NCI-H446 (cell line): ENCODE results near the gene FRMPD4.
"Not testable (repeated sequence)": the region's sequence is repeated elsewhere in the genome, so short reads cannot be mapped to it uniquely, and the experiment has no call there.

ENCODE experiments used
- DNase-seq, 2 experiments: peaks; one replicate each; lab custom pipeline; 2025; lab: John Stamatoyannopoulos, UW

The FRMPD4 gene

DNA sequence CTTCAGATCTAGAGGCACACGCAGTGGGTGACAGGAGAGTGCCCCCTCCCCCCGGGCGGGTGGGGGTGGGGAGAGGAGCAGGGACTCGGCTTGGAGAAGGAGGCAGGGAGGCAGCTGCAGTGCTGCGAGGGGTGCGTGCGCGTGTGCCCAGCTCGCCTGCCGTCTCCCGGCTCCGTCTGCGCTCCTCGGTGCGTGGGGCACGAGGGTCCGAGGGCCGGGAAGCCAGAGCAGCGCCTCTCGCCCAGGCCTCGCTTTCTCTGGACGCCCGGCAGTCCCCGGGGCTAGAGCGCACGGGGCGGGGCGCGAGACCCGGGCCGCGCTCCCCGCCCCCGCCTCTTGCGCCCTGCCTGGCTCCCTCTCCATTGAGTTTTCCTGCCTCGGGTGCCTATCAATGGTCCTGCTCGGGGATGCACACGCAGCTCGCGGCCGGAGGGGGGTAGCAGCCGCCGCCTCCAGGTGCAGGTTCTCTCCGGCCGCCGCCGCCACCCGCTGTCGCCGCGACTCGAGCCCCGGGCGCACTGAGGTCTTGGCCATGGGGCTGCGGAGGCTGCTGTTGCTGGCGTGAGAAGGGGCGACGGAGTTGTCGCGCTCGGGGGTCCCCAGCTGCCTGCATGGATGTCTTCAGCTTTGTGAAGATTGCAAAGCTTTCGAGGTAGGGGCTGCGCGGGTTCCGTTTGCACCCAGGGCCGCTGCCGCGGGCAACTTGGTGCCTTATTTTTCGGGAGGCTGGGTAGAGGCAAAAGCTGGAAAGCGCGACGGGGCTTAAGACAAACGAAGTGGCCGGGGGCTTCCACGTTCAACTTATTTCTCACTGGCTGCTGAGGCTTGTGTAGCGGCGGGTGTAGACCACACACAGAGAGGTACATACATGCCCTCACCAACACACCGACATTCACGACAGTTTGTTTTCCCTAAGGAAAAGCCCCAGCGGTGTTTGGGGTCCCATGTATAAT is at the start of gene FRMPD4:
TSS of gene FRMPD4 (plus strand) at position 113 of the 953 bp plus-strand sequence. CDS start at position 612, 499 bp downstream.
- peak in 1 of 2 experiments; percentile 50 for DNase-seq

DNA sequence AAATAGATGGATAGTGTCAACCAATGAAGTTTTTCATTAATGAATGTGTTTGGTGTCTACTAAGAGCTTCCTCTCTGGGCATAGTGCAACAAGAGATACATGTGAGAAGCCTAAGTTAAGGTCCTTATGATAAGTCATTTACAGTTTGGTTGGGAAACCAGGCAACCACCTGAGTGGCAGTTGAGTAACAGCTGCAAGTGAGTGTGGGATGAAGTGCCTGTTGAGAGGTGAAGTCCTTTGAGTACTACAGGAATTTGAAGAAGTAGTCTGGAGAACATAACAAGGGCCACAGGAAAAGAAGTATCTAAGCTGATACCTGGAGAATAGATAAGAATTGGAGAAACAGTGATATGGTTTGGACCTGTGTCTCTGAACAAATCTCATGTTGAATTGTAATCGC is 48.5 kb upstream of the FRMPD4 start:
- DNase-seq = no peak

GRCh38 chrX:12113321-12113720 is 25.0 kb upstream of the FRMPD4 start:
- DNase-seq = no peak

DNA sequence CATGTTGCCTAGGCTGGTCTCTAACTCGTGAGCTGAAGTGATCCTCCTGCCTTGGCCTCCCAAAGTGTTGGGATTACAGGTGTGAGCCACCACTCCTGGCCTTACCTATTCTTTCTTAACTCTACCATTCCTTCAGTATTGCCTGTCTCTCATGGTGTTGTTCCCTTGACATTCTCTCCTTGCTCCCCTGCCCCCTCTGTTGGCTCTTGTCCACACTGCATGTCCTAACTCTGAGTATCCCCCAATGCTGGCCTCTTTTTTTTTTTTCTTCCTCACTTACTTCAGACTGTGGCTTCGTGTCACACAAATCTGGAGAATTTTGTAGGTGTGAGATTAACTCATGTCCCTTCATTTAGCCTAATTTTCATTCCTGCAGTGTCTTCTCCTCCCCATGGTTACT is 22.9 kb upstream of the FRMPD4 start:
- DNase-seq = no peak

DNA sequence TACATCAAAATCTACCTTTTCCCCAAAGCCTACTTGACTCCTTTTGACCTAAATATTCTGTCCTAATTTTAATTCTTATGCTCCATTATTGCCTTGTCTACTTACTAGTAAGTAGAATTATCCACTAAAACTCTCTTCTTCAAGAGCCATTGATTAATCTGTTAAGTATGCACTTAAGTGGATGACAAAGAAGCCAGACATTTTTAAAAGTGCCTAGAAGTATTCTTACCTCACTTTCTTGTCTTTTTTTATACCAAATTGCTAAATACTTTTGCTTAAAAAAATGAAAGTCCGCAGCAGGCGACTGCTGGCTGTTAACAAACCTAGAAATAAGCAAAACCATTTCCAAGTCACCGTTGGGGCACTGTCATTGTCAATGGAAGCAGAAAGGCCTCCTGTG is 20.1 kb upstream of the FRMPD4 start:
- DNase-seq = no peak

- no peak for DNase-seq
These were observed 10.3 kb upstream of the FRMPD4 start for GRCh38 chrX:12128017-12128416.

DNA sequence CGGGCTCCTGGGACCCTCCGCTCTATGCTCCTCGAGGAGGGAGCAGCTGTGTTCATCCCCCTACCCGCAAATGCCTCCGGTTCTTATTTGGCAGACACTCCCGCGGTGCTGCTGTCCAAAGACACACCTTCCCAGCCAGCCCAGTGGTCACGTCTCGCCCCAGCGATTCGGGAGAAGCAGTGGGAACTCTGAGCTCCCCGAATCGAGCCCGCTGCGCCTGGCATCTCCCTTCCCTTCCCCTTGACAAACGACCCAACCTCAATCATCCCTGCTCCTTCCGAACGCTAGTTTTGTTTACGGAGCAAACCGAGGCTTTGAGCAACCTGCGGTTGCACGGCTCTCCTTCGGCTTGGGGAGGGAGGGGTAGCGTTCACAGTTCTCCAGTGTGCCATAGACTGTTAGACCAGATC is 317 bp upstream of the FRMPD4 start:
- DNase-seq = no peak

DNA sequence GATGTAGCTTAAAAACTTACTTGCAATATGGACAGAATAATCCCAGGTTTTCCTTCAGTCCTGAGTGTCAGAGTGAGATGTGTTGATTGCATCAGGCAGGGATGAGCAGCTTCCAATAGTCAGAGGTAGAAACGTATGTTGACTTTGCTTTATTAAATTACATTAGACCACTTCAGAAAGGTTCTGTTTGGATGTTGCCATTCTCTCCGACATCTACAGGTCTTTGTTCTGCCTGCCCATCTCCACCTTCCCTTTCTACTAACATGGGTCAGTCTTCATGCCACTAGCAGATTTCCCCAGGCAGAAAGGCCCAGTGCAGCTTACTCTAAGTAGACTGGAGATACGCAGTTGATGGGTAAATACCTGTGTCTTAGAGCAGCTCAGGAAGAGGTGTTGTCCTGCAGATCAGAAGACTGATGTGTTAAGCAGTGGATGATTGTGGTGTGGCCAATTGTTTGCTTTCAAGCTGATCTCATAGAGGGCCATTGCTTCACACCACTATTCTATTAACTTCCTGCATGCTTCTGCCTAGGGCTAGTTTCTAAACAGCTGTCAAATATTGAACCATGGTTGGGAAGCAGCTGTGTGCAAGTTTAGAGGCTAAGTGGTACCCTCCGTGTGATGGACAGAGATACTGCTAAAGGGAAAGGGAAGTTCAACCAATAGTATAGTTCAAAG is 1.8 kb downstream of the FRMPD4 start:
- DNase-seq = no peak

DNA sequence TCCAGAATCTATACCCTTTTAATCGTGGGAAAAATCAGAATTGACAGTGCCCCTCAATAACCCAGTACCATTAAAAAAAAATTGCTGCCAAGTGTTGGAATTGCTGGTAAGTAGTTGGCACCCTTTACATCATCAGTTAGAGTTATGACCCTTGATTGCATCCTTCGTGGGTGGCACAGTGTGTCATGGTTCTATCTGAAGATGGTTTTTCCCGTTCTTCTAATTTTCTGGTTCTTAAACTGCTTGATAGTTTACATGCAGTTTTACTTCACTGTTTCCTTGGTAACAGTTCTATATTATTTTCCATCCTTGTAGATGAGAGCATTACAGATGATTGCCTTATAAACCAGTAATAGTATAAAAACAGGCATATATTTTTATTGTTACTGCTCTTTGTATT is 3.2 kb downstream of the FRMPD4 start:
- DNase-seq = no peak

DNA sequence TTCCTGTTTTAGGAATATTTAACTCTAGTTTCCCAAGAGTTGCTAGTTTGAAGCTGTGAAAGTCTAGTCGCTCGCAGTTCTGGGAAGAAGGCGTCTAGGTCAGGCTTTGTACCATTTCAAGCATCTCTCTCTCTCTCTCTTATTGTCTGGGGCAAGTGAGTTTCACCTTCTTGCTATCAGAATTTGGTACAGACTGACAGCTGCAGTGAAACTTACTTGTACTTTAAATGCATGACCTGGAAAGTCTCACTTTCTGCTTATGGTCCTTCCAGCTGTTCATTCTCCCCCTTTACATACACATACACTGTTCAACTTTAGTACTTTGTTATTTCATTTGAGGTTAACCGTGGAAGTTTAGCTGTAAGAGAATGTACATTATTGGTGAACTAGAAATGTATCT is 4.4 kb downstream of the FRMPD4 start:
- no peak for DNase-seq

- no peak for DNase-seq
These were observed 7.1 kb downstream of the FRMPD4 start for GRCh38 chrX:12145402-12145801.

- no peak for DNase-seq
These were observed 11.6 kb downstream of the FRMPD4 start for GRCh38 chrX:12149670-12150407.

- DNase-seq = no peak
These were observed 15.0 kb downstream of the FRMPD4 start for GRCh38 chrX:12153317-12153716.

- DNase-seq = peak in 1 of 2 experiments; percentile 16
These were observed 15.5 kb downstream of the FRMPD4 start for GRCh38 chrX:12153741-12154140.

DNA sequence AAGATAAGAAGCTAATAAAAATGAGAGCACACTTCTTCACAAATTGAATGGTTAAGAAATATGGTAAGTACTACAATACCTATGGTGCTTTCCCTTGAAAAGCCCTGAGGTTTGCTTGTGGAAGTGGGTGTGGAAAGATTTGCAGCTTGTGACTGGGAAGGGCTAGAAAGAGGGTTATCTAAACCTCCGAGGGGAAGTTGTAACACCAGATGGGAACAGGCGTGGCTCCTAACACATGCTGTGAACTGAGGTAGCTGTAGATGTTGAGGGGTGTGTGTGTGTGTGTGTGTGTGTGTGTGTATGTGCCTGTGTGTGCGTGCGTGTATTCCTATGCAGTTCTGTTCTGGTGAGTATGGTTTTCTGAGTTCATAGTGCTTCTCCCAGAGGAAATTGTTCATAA is 21.5 kb downstream of the FRMPD4 start:
- no peak for DNase-seq

DNA sequence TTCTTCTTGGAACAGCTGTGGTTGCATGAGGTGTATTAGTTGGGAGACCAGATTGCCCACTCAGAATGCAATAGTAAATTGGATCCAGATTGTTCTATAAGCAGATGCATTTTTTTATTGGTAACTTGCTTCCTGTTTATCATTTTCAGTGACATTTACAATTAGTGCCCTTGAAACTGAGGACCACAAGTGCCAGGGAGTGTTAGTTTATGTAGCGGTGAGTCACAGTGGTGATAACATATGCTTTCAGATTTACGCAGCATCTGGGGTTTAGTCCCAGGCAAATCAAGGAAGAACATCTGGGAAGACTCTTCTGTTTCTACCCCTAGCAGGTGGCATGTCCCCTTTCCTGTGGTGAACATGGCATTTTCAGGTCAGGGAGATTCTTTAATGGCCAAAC is 24.1 kb downstream of the FRMPD4 start:
- DNase-seq = no peak

- not testable (repeated sequence) for DNase-seq
These were observed 25.9 kb downstream of the FRMPD4 start for GRCh38 chrX:12164180-12164579.

DNA sequence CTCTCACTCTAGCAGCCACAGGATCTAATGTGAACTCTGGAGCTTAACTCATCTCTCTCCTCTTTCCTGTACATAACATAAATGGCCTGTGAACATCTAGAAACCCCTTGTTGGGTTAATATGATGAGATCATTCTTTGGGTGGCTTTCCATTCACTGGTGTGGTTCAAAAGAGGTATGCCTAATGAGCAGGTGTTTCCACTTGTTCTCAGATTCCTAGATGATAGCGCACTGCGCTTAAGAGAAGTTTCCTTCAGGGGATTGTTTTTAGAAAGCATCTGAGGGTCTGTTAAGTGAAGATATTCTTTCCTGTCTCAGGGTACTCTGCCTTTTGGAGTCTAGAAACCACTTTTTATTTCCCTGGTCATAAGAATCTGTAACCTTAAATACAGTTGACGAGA is 32.5 kb downstream of the FRMPD4 start:
- DNase-seq = no peak

DNA sequence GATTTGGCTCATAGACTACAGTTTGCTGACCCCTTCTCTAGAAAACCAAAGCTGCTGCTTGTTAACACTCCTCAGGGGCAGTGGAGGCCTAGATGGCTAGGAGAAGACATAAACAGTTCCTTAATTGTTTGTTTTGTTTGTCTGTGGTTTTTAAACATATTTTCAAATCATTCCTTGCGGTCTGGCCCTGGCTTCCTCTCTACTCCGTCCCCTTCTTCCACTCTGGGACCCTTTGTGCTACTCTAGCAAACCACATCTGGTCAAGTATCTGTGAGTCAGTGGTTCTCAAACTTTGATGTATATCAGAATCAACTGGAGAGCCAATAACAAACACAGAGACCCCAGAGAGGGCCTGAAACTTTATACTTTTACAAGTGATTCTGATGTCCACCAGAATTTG is 36.1 kb downstream of the FRMPD4 start:
- no peak for DNase-seq

DNA sequence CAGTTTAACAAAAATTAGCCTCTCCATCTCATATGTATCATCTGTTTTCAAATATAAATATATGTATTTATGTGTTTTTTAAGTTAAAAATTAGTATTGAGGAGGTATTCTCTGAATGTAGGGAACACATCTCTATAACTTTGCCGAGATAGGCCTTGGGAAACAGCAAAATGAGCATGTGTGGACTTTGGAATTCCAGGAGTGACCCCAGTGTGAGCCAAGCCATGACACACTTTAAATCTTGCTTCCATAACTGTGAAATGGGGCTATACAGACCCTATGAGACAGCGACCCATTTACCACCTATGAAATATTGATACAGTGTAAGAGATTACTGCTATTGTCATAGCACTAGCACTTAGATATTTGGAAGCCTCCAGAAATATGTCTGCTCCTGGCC is 58.8 kb downstream of the FRMPD4 start:
- no peak for DNase-seq

- DNase-seq = peak in 1 of 2 experiments; percentile 46
These were observed 68.1 kb downstream of the FRMPD4 start for GRCh38 chrX:12206413-12206812.

DNA sequence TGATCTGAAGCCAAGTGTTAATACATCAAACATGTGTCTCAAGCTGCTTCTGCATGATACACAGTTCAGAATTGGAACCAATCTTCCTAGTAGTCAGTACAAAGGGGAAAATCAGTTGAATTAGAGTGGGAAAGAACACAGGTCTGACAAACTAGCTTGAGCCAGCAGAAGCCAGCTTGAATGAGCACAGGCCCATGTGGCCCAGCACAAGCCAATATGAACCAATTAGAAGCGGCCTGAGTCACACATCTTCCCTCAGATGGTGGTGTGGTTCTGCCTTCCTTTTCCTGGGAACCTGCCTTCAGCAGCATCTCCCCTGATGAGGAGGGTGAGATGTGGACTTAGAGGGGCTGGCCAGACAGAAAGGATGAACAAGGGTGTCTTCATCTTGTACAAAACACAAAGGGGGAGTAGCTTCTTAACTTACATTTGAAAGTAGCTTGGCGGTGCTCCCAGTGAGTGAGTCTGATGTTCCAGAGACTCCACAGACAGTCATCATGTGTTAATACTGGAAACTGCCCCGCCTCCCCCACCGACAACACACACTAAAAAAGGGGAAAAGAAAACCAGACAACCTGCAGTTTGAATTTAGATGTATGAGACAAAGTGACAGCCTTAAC is 72.0 kb downstream of the FRMPD4 start:
- DNase-seq = peak; percentile 58 to 78
